Upper lobe of right lung (tissue), 1 donor: ENCODE results near the gene NUMA1. TPM values are rescaled to one million over a fixed set of nuclear protein-coding genes. Genes with fewer than 3 reads are reported as not detected.
A peak's percentile ranks its signal among the peaks of the same experiment; 100 is the strongest.

Experiments
- ATAC-seq: fragments of 200-7000 bp; cut with Tn5 transposase; one replicate; pipeline ENCODE4 v1.9.1; 2020; ENCODE audit warnings: mild to moderate bottlenecking, moderate library complexity
- DNase-seq: peaks from one replicate; pipeline ENCODE4 v3.0.0-alpha.2; 2020
- H3K27ac ChIP-seq: fragments of 200-600 bp; one replicate; pipeline ENCODE4 v1.8.0; 2022
- H3K27me3 ChIP-seq: fragments of 200-600 bp; one replicate; pipeline ENCODE4 v1.8.0; 2022; ENCODE audit warnings: mild to moderate bottlenecking
- H3K36me3 ChIP-seq: fragments of 200-600 bp; one replicate; pipeline ENCODE4 v1.8.0; 2022
- H3K4me1 ChIP-seq: fragments of 200-600 bp; one replicate; pipeline ENCODE4 v1.8.0; 2022
- H3K4me3 ChIP-seq: fragments of 200-600 bp; one replicate; pipeline ENCODE4 v1.8.0; 2022; ENCODE audit warnings: mild to moderate bottlenecking
- H3K9me3 ChIP-seq: fragments of 200-600 bp; one replicate; pipeline ENCODE4 v1.8.0; 2022
- intact Hi-C: fragments of 100-400 bp; cut with DNase I; formaldehyde crosslinking; loops from one replicate; pipeline ENCODE4 v1.11.0; 2022
- total RNA-seq: library from RNA; stranded (reverse); fragmentation: NEBNext Ultra II Directional; extraction: Animal tissue kit (Norgen Biotek cat#: 25700); gene quantifications from one replicate; pipeline ENCODE4 v1.2.1, GENCODE V29; 2021
- TF ChIP-seq, protein P1 (sequence below): fragments of 200-600 bp; IDR thresholded peaks from one replicate; pipeline ENCODE4 v1.8.0; 2022; ENCODE audit warnings: antibody characterized with exemption
- donor health status: DM: no; HTN: yes; CAD: no; lungs with severe emphysema.

Gene NUMA1
- total RNA-seq, 1 donor from 2014 or later, result 192 TPM

DNA sequence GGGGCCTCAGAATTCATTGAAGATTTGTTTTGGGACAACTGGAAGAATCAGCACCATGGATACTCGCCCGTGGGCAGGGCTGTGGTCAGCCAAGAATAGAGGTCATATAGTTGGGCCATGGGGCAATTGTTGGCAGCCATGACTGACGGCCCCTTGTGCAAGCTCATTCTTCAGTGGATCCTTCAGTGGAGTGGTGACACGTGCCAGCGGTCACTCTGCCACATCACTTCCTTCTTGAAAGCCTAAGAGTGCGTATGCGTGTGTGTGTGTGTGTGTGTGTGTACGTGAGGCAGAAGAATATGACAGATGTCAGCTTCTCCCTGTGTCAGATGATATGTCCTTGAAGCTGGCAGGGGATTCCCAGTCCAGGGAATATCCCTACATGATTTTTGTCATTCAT lies 83.4 kb downstream of the NUMA1 start:
- DNase-seq (peak; percentile 87), ATAC-seq (peak; percentile 76)
- Histone ChIP-seq H3K4me1 (peaks cover 22% of the 10 kb centered on the region), H3K36me3 (peaks cover 11% of the 10 kb centered on the region), H3K4me3 (no peak overlapping the region), H3K27me3 (no peaks in the 10 kb centered on the region), H3K27ac (no peak overlapping the region), H3K9me3 (no peaks in the 10 kb centered on the region)
- TF ChIP-seq, protein P1, sequence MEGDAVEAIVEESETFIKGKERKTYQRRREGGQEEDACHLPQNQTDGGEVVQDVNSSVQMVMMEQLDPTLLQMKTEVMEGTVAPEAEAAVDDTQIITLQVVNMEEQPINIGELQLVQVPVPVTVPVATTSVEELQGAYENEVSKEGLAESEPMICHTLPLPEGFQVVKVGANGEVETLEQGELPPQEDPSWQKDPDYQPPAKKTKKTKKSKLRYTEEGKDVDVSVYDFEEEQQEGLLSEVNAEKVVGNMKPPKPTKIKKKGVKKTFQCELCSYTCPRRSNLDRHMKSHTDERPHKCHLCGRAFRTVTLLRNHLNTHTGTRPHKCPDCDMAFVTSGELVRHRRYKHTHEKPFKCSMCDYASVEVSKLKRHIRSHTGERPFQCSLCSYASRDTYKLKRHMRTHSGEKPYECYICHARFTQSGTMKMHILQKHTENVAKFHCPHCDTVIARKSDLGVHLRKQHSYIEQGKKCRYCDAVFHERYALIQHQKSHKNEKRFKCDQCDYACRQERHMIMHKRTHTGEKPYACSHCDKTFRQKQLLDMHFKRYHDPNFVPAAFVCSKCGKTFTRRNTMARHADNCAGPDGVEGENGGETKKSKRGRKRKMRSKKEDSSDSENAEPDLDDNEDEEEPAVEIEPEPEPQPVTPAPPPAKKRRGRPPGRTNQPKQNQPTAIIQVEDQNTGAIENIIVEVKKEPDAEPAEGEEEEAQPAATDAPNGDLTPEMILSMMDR, result no peak
- intact Hi-C loops, result no loop called here

DNA sequence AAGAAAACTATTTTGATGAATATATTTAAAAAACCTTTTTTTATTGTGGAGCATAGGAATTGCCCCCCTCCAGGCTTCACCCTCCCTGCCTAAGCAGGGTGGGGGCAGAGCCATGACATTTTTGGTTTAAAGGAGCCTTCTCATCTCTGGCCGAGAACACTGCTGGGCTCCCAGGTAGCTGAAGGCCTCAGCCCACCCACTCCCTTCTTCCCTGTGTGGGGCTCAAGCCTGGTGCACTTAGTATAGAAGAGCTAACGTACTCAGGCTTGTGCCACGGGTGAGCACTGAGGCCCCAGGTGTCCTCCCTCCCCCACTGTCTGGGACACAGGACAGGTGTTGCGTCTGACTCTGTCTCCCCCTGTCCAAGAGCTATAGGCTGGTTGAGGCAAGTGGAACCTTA lies 83.8 kb downstream of the NUMA1 start:
- no peak overlapping the region for H3K4me3 ChIP-seq
- peaks cover 7% of the 10 kb centered on the region for H3K36me3 ChIP-seq
- DNase-seq (no peak), ATAC-seq (no peak)
- H3K9me3 ChIP-seq, result no peaks in the 10 kb centered on the region
- H3K27ac ChIP-seq, result no peak overlapping the region
- TF ChIP-seq, protein P1, result no peak
- peaks cover 22% of the 10 kb centered on the region for H3K4me1 ChIP-seq
- intact Hi-C loops, result no loop called here
- no peaks in the 10 kb centered on the region for H3K27me3 ChIP-seq

DNA sequence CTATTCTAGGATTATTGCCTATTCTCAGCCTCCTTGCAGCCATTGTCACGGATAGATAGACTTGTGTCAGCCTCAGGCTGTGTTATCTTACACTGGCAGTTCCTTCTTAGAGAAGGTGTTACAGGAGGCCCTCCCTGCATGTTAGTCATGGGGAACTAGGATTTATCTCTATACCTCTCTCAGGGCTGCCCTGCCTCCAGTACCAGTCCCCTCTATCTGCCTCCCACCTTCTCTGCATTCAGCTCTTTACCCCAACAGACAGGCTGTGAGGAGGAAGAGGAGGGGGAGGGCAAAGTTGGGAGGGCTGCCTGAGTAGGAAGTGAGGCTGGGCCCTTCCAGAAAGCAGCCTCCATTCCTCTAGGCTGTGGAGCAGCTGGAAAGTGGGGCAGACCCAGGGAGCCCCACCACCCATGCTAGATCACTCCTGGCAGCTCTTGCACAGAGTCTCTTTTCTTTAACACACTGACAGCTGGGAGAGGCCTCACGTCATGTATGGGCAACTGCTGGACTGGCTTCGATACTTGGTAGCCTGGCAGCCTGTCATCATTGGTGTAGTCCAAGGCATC lies 84.5 kb downstream of the NUMA1 start:
- Histone ChIP-seq H3K9me3 (no peaks in the 10 kb centered on the region), H3K27ac (no peak overlapping the region), H3K4me1 (peaks cover 27% of the 10 kb centered on the region), H3K36me3 (peaks cover 5% of the 10 kb centered on the region), H3K27me3 (no peaks in the 10 kb centered on the region), H3K4me3 (no peak overlapping the region)
- ATAC-seq (no peak), DNase-seq (no peak)
- intact Hi-C loops, result no loop called here
- TF ChIP-seq, protein P1, result no peak

DNA sequence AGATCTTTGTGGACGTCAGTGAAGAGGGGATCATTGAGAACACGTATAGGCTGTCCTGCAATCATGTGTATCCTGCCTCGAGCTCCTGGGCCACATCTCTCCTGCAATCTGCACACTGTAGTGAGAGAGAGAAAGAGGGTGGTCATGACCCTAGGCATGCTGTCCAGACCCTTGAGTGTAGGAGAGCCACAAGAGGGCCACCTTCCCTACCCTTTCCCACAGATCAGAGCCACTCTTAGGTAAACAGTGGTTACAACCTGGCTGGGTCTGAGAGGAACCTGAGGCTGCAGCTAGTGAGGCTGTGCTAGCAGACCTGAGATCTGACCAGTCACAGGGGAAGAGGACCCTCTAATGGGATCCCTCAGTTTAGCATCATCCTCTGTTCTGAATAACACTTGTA lies 85.6 kb downstream of the NUMA1 start:
- peaks cover 18% of the 10 kb centered on the region for H3K4me1 ChIP-seq
- H3K9me3 ChIP-seq, result no peaks in the 10 kb centered on the region
- TF ChIP-seq, protein P1, result no peak
- no peak for ATAC-seq
- intact Hi-C loops, result no loop called here
- no peaks in the 10 kb centered on the region for H3K27me3 ChIP-seq
- peaks cover 10% of the 10 kb centered on the region for H3K36me3 ChIP-seq
- H3K4me3 ChIP-seq, result no peak overlapping the region
- no peak overlapping the region for H3K27ac ChIP-seq
- no peak for DNase-seq

DNA sequence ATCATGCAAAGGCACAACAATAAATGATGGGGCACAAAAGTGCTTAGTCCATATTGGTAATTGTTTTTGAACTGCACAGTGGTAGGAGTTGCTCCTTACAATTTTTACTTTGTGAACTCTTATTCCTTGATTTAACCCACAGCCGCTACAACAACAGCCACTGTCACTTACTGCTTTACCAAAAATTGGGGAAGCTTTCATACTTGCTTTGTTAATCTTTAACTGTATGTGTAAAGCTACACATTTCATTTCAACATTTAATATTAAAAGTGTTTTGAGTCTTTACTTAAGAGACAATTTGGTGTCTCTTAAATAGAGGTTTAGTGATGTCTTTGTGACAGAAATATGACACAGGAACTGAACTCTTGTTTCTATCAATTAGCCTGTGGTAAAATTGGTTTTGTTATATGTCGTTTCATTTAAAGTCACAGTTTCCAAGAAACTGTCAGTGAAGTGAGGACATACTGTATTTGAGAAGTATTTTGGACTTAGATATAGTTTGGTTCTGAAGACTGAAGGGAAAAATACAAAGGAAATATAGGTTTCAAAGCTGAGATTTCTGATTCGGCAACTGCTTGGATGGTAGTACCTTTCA lies 88.1 kb downstream of the NUMA1 start:
- intact Hi-C loops, result no loop called here
- peaks cover 5% of the 10 kb centered on the region for H3K4me1 ChIP-seq
- H3K9me3 ChIP-seq, result no peaks in the 10 kb centered on the region
- H3K27ac ChIP-seq, result no peak overlapping the region
- no peaks in the 10 kb centered on the region for H3K27me3 ChIP-seq
- TF ChIP-seq, protein P1, result no peak
- peaks cover 15% of the 10 kb centered on the region for H3K36me3 ChIP-seq
- no peak for ATAC-seq
- DNase-seq, result no peak
- no peak overlapping the region for H3K4me3 ChIP-seq

DNA sequence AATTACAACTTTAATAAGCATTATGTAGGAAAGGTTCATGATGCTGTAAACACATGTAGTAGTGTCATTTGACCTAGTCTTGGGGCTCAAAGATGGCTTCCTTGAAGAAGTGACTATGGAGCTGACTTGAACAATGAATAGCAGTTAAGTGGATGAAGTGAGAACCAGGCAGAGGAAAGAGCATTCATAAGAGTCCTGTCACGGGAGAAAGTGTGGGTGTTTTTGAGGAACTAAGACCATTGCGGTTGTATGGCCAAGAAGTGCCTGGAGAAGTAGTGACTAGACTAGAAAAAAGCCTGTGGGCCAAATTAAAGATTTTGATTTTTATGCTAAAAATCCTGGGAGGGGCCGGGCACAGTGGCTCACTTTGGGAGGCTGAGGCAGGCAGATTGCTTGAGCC lies 88.8 kb downstream of the NUMA1 start:
- Histone ChIP-seq H3K9me3 (no peaks in the 10 kb centered on the region), H3K4me1 (peaks cover 5% of the 10 kb centered on the region), H3K36me3 (peaks cover 15% of the 10 kb centered on the region), H3K27me3 (no peaks in the 10 kb centered on the region), H3K4me3 (no peak overlapping the region), H3K27ac (peak overlapping the region; percentile 11)
- intact Hi-C loops, result no loop called here
- no peak for DNase-seq
- TF ChIP-seq, protein P1, result no peak
- peak; percentile 91 for ATAC-seq
